Measurements from ENCODE around the gene LAMB4. TPM values are rescaled to one million over a fixed set of nuclear protein-coding genes. Genes with fewer than 3 reads are reported as not detected.

Gene LAMB4
- total and polyA plus RNA-seq, 2 donors from 2014 or later = 1.2 to 5.4 TPM

GRCh38 chr7:108104324-108104723, 25.8 kb downstream of the LAMB4 start:
- intact Hi-C loops (cut with DNase I) = no loop called here
- peaks cover 0 to 8% (median 0%) of the 10 kb centered on the region in 3 donors for H3K4me1 ChIP-seq (ENCODE audit: control insufficient read depth in 2 of 3, insufficient read depth in 2 of 3, low read depth in 1 of 3, low read length in 3 of 3)
- TF ChIP-seq, protein P1, sequence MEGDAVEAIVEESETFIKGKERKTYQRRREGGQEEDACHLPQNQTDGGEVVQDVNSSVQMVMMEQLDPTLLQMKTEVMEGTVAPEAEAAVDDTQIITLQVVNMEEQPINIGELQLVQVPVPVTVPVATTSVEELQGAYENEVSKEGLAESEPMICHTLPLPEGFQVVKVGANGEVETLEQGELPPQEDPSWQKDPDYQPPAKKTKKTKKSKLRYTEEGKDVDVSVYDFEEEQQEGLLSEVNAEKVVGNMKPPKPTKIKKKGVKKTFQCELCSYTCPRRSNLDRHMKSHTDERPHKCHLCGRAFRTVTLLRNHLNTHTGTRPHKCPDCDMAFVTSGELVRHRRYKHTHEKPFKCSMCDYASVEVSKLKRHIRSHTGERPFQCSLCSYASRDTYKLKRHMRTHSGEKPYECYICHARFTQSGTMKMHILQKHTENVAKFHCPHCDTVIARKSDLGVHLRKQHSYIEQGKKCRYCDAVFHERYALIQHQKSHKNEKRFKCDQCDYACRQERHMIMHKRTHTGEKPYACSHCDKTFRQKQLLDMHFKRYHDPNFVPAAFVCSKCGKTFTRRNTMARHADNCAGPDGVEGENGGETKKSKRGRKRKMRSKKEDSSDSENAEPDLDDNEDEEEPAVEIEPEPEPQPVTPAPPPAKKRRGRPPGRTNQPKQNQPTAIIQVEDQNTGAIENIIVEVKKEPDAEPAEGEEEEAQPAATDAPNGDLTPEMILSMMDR (IDR thresholded peaks at IDR 0.05; ENCODE audit: borderline replicate concordance, extremely low read depth, insufficient read depth) = no peak
- no peak for FAIRE-seq
- no peak overlapping the region for H3K9ac ChIP-seq (ENCODE audit: low read length in 3 of 3)
- no peaks in the 10 kb centered on the region for H3K9me3 ChIP-seq (ENCODE audit: control insufficient read depth in 2 of 3, insufficient read depth in 1 of 3, low read length in 3 of 3)
- no peak overlapping the region for H3K4me3 ChIP-seq (ENCODE audit: low read length in 3 of 3)
- H3K27me3 ChIP-seq (ENCODE audit: control insufficient read depth, insufficient read depth, low read length) = no peaks in the 10 kb centered on the region
- no peaks in the 10 kb centered on the region for H3K36me3 ChIP-seq (ENCODE audit: control insufficient read depth in 2 of 3, insufficient read depth in 3 of 3, low read length in 3 of 3)
- no peak overlapping the region for H3K27ac ChIP-seq (ENCODE audit: low read depth in 2 of 2, low read length in 2 of 2)
- no peak for DNase-seq

DNA sequence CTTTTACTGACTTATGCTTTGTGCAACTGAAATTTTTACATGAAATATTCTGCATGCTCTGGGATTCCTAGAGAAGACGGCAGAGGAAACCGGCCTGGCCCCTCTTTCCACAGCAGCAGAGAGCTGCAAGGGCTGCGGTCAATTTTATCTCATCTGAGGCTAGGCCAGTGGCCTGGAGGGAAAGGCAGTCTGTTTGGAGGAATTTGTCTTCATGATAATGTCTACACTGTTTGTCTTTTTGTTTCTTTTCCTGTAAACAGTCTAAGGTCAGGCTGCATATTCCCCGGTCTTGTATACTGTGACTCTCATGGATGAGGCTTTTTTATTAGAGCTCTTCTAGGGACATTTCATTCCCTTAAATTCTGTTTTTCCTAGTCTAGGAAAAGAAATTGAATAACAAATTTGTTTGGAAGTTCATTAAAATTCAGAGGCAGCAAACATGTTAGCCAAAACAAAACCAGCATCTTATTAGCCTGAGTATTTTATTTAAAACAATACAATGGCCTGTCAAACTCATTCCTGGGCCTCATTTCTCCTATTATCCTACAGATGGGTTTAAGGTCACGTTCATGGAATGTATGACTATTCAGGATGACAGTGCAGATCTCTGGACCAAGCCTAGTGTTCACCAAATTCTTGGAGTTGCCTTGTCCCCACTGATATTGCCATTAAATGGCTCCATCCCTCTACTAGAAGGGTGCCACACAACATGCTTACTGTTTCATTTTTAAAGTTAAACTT, 26.4 kb downstream of the LAMB4 start:
- Histone ChIP-seq H3K4me3 (ENCODE audit: low read length in 3 of 3) (no peak overlapping the region), H3K9me3 (ENCODE audit: control insufficient read depth in 2 of 3, insufficient read depth in 1 of 3, low read length in 3 of 3) (no peaks in the 10 kb centered on the region), H3K27me3 (ENCODE audit: control insufficient read depth, insufficient read depth, low read length) (no peaks in the 10 kb centered on the region), H3K36me3 (ENCODE audit: control insufficient read depth in 2 of 3, insufficient read depth in 3 of 3, low read length in 3 of 3) (no peaks in the 10 kb centered on the region), H3K9ac (ENCODE audit: low read length in 3 of 3) (no peak overlapping the region), H3K4me1 (ENCODE audit: control insufficient read depth in 2 of 3, insufficient read depth in 2 of 3, low read depth in 1 of 3, low read length in 3 of 3) (peaks cover 0 to 2% (median 0%) of the 10 kb centered on the region in 3 donors), H3K27ac (ENCODE audit: low read depth in 2 of 2, low read length in 2 of 2) (no peak overlapping the region)
- FAIRE-seq (no peak), DNase-seq (no peak)
- TF ChIP-seq, protein P1 (IDR thresholded peaks at IDR 0.05; ENCODE audit: borderline replicate concordance, extremely low read depth, insufficient read depth) = no peak
- intact Hi-C loops (cut with DNase I) = no loop called here

GRCh38 chr7:108102671-108103312, 27.4 kb downstream of the LAMB4 start:
- no peaks in the 10 kb centered on the region for H3K27me3 ChIP-seq (ENCODE audit: control insufficient read depth, insufficient read depth, low read length)
- no peaks in the 10 kb centered on the region for H3K4me1 ChIP-seq (ENCODE audit: control insufficient read depth in 2 of 3, insufficient read depth in 2 of 3, low read depth in 1 of 3, low read length in 3 of 3)
- no peaks in the 10 kb centered on the region for H3K9me3 ChIP-seq (ENCODE audit: control insufficient read depth in 2 of 3, insufficient read depth in 1 of 3, low read length in 3 of 3)
- intact Hi-C loops (cut with DNase I) = no loop called here
- TF ChIP-seq, protein P1 (IDR thresholded peaks at IDR 0.05; ENCODE audit: borderline replicate concordance, extremely low read depth, insufficient read depth) = no peak
- H3K27ac ChIP-seq (ENCODE audit: low read depth in 2 of 2, low read length in 2 of 2) = no peak overlapping the region
- DNase-seq (no peak), FAIRE-seq (no peak)
- H3K9ac ChIP-seq (ENCODE audit: low read length in 3 of 3) = no peak overlapping the region
- H3K36me3 ChIP-seq (ENCODE audit: control insufficient read depth in 2 of 3, insufficient read depth in 3 of 3, low read length in 3 of 3) = no peaks in the 10 kb centered on the region
- H3K4me3 ChIP-seq (ENCODE audit: low read length in 3 of 3) = no peak overlapping the region
